HFFc6 (cell line): ENCODE data around the gene C2CD4C. TPM values are rescaled to one million over a fixed set of nuclear protein-coding genes. Genes with fewer than 3 reads are reported as not detected.

Source experiments
- DNase-seq: peaks from one replicate; pipeline ENCODE4 v3.0.0-alpha.2; 2018
- H3K27ac Mint-ChIP-seq: 2 replicates; pipeline ENCODE4 v1.8.0; 2020; ENCODE audit warnings: mild to moderate bottlenecking, mixed read lengths
- H3K27me3 Mint-ChIP-seq: 2 replicates; pipeline ENCODE4 v1.8.0; 2021; ENCODE audit warnings: mild to moderate bottlenecking, moderate library complexity, mixed read lengths; ENCODE audit not compliant: insufficient read depth
- H3K36me3 Mint-ChIP-seq: 2 replicates; pipeline ENCODE4 v1.8.0; 2021; ENCODE audit warnings: low read depth, mixed read lengths
- H3K4me1 Mint-ChIP-seq: 2 replicates; pipeline ENCODE4 v1.8.0; 2020; ENCODE audit warnings: low read depth, mixed read lengths
- H3K4me3 Mint-ChIP-seq: 2 replicates; pipeline ENCODE4 v1.8.0; 2020; ENCODE audit warnings: mild to moderate bottlenecking, moderate library complexity, mixed read lengths
- H3K9me3 Mint-ChIP-seq: 2 replicates; pipeline ENCODE4 v1.8.0; 2020; ENCODE audit warnings: mild to moderate bottlenecking, mixed read lengths
- total RNA-seq, 6 experiments: library from RNA; stranded (reverse); fragmentation: NEBNext Ultra II Directional; extraction: Animal tissue kit (Norgen Biotek cat#: 25700); gene quantifications; 2 replicates in 1 of 6; 3 replicates in 5 of 6; pipeline ENCODE4 v1.2.3, GENCODE V29; 2021
- TF ChIP-seq, protein P1 (sequence below): fragments of 200-600 bp; sonication (generic); IDR thresholded peaks from 2 replicates; pipeline ENCODE4 v1.5.0; 2021; ENCODE audit warnings: antibody characterized with exemption, mild to moderate bottlenecking

The C2CD4C gene
- total RNA-seq, 6 experiments from 2014 or later, result not detected

DNA sequence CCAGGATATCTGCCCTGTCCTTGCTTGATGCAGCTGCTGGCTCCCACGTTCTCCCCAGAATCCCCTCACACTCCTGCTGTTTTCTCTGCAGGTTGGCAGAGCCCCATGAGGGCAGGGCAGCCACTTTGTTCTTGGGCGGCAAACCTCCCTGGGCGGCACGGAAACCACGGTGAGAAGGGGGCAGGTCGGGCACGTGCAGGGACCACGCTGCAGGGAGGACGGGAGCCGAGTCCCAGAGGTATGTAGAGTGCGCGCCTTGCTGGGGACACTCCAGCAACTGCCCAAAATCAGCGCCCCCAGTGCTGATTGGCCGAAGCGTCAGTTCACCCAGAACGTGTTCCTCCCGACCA, 34.1 kb downstream of the C2CD4C start:
- Mint-ChIP-seq H3K27ac (no peak overlapping the region), H3K9me3 (no peaks in the 10 kb centered on the region), H3K36me3 (no peaks in the 10 kb centered on the region), H3K4me3 (no peak overlapping the region), H3K27me3 (peaks cover 31% of the 10 kb centered on the region), H3K4me1 (peaks cover 9% of the 10 kb centered on the region)
- TF ChIP-seq, protein P1, sequence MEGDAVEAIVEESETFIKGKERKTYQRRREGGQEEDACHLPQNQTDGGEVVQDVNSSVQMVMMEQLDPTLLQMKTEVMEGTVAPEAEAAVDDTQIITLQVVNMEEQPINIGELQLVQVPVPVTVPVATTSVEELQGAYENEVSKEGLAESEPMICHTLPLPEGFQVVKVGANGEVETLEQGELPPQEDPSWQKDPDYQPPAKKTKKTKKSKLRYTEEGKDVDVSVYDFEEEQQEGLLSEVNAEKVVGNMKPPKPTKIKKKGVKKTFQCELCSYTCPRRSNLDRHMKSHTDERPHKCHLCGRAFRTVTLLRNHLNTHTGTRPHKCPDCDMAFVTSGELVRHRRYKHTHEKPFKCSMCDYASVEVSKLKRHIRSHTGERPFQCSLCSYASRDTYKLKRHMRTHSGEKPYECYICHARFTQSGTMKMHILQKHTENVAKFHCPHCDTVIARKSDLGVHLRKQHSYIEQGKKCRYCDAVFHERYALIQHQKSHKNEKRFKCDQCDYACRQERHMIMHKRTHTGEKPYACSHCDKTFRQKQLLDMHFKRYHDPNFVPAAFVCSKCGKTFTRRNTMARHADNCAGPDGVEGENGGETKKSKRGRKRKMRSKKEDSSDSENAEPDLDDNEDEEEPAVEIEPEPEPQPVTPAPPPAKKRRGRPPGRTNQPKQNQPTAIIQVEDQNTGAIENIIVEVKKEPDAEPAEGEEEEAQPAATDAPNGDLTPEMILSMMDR, result no peak
- DNase-seq, result no peak

DNA sequence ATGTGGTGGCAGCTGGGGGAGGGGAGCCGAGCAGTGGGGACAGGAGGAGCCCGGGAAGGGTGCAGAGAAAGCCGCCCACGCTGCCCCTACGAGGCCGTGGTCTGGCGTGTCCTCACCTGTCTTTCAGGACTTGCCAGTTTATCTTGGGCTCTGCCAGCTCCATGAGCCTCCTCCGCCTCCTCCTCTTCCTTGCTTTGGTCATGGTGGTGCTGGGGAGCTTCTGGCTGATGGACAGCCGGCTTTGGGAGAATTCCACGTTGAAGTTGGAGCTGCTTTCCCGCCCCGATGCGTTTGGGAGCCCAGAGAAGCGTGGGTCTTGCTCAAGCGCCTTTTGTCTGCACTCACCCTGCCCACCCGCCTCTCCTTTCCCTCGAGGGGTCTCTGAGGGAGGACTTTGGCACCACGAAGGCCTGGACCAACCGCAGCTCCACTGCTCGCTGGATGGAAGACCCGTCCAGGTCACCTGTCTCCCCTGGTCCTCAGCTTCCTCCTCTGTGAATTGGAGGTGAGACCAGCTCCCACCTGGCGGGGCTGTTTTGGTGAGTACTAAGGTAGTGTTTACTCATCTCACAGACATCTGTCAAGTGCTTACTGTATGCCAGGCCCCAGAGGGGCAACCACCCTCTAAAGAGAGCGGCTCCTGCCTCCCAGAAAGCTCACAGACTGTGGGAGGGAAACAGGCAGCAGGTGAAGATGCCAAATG, 34.6 kb downstream of the C2CD4C start:
- TF ChIP-seq, protein P1, result no peak
- no peaks in the 10 kb centered on the region for H3K36me3 Mint-ChIP-seq
- H3K27me3 Mint-ChIP-seq, result peaks cover 35% of the 10 kb centered on the region

DNA sequence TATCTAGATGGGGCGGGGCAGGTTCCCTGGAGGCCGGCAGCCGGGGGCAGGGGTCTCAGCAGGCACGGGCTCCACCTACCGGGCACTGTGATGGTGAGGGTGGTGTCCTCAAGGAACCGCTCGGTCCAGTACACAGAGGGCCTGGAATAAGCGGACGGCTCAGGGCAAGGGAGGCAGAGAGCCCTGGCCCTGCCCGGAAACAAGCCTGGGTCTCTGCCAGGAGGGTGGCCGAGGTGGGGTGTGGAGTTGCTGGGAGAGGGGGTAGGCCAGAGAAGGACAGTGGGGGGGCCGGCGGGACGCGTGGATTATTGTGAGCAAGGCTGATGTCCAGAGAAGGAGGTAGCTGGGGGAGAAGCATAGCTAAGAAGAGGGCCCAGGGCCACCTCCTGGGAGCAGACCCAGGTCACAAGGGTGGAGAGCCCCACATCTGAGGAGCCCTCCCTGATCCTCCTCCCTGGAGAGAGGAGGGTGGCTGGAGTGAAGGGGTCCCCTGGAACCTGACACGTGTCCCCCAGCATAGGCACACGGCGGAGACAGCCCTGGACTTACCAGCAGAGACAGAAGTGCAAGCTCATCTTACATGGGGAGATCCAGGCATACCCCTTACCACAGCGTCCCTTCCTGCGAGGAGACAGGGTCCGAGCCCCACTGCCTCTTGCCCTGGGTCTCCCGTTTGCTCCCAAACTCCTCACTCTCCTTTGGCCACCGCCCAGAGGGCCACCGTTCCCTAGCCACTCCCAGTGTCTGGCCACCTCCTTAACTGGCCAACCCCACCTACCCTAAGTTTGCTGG, 35.4 kb downstream of the C2CD4C start:
- Mint-ChIP-seq H3K36me3 (no peaks in the 10 kb centered on the region), H3K27ac (no peak overlapping the region), H3K4me3 (no peak overlapping the region), H3K4me1 (peaks cover 9% of the 10 kb centered on the region), H3K9me3 (no peaks in the 10 kb centered on the region), H3K27me3 (peaks cover 43% of the 10 kb centered on the region)
- DNase-seq, result no peak
- TF ChIP-seq, protein P1, result no peak

More for the DNA sequence above, 34.6 kb downstream of the C2CD4C start:
- Mint-ChIP-seq H3K4me1 (peaks cover 9% of the 10 kb centered on the region), H3K9me3 (no peaks in the 10 kb centered on the region), H3K27ac (no peak overlapping the region), H3K4me3 (no peak overlapping the region)
- DNase-seq, result no peak

DNA sequence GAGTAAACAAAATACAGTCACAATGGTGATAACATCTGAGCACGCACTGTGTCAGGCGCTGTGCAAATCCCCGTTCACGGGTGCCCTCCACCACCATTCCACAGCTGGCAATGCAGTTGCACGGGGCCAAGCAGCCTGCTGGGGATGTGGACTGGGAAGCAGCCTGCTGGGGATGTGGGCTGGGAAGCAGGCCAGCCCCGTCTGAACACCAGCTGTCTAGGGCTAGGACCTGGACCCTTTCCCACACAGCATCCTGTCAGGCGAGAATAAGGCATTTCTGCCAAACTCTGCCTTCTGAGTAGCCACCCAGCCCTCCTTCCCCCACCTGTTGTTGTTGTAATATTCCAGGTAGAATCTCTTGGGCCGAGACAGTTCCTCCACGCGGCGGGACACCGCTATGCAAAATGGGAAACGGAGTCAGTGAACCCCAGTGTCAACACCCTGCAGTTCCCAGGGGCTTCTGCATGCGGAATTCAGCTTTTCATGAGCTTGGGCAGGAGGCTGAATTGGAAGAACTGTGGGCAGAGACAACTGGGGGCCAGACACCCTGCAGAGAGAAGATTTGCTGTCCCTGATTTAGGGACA, 36.5 kb downstream of the C2CD4C start:
- TF ChIP-seq, protein P1, result no peak
- H3K9me3 Mint-ChIP-seq, result no peaks in the 10 kb centered on the region
- peaks cover 9% of the 10 kb centered on the region for H3K4me1 Mint-ChIP-seq
- H3K27me3 Mint-ChIP-seq, result peaks cover 49% of the 10 kb centered on the region
- no peaks in the 10 kb centered on the region for H3K36me3 Mint-ChIP-seq
- no peak for DNase-seq
- H3K27ac Mint-ChIP-seq, result no peak overlapping the region
- no peak overlapping the region for H3K4me3 Mint-ChIP-seq

DNA sequence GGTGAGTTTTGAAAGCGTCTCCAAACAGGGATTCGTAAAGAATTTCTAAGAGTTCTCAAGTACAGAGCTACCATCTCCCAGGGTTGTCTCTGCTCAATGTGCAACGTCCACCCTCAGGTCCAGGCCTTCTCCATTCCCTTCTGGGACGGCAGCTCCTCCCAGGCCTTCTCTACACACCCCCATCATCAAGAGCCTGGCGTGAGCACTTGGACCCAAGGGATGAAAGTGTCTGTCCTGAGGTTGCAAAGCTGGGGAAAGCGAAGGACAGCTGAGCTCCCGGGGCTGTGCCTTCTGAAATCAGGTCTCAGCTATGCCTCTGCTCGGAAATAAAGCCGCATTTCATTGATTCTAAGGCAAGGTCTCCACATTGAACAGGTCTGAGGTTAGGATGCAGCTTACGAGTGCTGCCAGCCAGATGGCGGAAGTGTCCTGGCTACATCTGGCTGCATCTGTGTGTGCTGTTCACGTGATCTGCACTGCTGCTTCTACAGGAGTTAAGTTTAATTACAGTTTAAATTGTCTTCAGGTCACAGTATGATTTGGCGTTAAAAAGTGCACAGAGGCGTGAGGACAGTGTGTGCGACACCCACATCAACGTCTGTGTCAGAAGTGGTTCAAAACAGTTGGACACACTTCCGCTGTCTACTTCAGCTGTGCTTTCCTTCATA, 37.3 kb downstream of the C2CD4C start:
- TF ChIP-seq, protein P1, result no peak
- no peak for DNase-seq

More for the DNA sequence above, 37.3 kb downstream of the C2CD4C start:
- H3K27ac Mint-ChIP-seq, result no peak overlapping the region
- no peaks in the 10 kb centered on the region for H3K36me3 Mint-ChIP-seq
- peaks cover 9% of the 10 kb centered on the region for H3K4me1 Mint-ChIP-seq
- no peaks in the 10 kb centered on the region for H3K9me3 Mint-ChIP-seq
- no peak overlapping the region for H3K4me3 Mint-ChIP-seq
- peaks cover 53% of the 10 kb centered on the region for H3K27me3 Mint-ChIP-seq
